PC-3 (cell line): ENCODE data around the gene SH3RF3. TPM values are rescaled to one million over a fixed set of nuclear protein-coding genes. Genes with fewer than 3 reads are reported as not detected.

ENCODE experiments used
- ATAC-seq: fragments of 200-7000 bp; cut with Tn5 transposase; 2 replicates; pipeline ENCODE4 v1.9.1; 2020; ENCODE audit warnings: mild to moderate bottlenecking, moderate library complexity
- BruUV-seq: library from RNA; stranded (reverse); fragments of 400-500 nt; replicated peaks from 2 replicates; lab custom pipeline; 2021; lab: Mats Ljungman, UMichigan
- CTCF ChIA-PET: fragments of 300-600 bp; sonication (Branson Sonifier 250); formaldehyde crosslinking; loops from one replicate; lab custom pipeline; 2022; ENCODE audit warnings: antibody characterized with exemption; lab: Charles Lee
- POLR2A ChIA-PET: fragments of 300-600 bp; sonication (Branson Sonifier 250); formaldehyde crosslinking; loops from one replicate; lab custom pipeline; 2022; ENCODE audit warnings: antibody characterized with exemption; ENCODE audit not compliant: unreplicated experiment; lab: Charles Lee
- DNase-seq: peaks from one replicate; pipeline ENCODE4 v3.0.0-alpha.2; 2015
- H2AFZ ChIP-seq: fragments of 300-600 bp; sonication (generic); 2 replicates; pipeline ENCODE4 v1.6.0; 2016; ENCODE audit warnings: antibody characterized with exemption, low read length
- H3F3A ChIP-seq: fragments of 300-600 bp; sonication (generic); one replicate; pipeline ENCODE4 v1.6.0; 2017; ENCODE audit warnings: antibody characterized with exemption, low read length, control low read depth, mild to moderate bottlenecking; ENCODE audit not compliant: unreplicated experiment
- H3K27ac ChIP-seq: fragments of 300-600 bp; sonication (generic); 2 replicates; pipeline ENCODE4 v1.5.1; 2016; ENCODE audit warnings: mild to moderate bottlenecking, low read length
- H3K27me3 ChIP-seq: fragments of 300-600 bp; sonication (generic); 2 replicates; pipeline ENCODE4 v1.6.1; 2016; ENCODE audit warnings: low read length, mixed read lengths
- H3K36me3 ChIP-seq: fragments of 300-600 bp; sonication (generic); 2 replicates; pipeline ENCODE4 v1.6.1; 2016; ENCODE audit warnings: low read depth, mixed run types, low read length, mixed read lengths
- H3K4me1 ChIP-seq: fragments of 300-600 bp; sonication (generic); 2 replicates; pipeline ENCODE4 v1.5.1; 2016; ENCODE audit warnings: low read length; ENCODE audit not compliant: insufficient read depth
- H3K4me2 ChIP-seq: fragments of 300-600 bp; sonication (generic); 2 replicates; pipeline ENCODE4 v1.6.0; 2016; ENCODE audit warnings: low read length
- H3K4me3 ChIP-seq: fragments of 300-600 bp; sonication (generic); 2 replicates; pipeline ENCODE4 v1.5.1; 2016; ENCODE audit warnings: mild to moderate bottlenecking, low read length, mixed read lengths
- H3K79me2 ChIP-seq: fragments of 300-600 bp; sonication (generic); 2 replicates; pipeline ENCODE4 v1.6.1; 2017; ENCODE audit warnings: low read length, mixed read lengths
- H3K9ac ChIP-seq: fragments of 300-600 bp; sonication (generic); 2 replicates; pipeline ENCODE4 v1.6.0; 2016; ENCODE audit warnings: mild to moderate bottlenecking, low read length
- H3K9me2 ChIP-seq: fragments of 300-600 bp; sonication (generic); replicated peaks from 2 replicates; pipeline ENCODE4 v1.6.1; 2016; ENCODE audit warnings: mixed run types, low read length, mixed read lengths
- H3K9me3 ChIP-seq: fragments of 300-600 bp; sonication (generic); 2 replicates; pipeline ENCODE4 v1.6.1; 2016; ENCODE audit warnings: low read length, mixed read lengths
- H4K20me1 ChIP-seq: fragments of 300-600 bp; sonication (generic); 2 replicates; pipeline ENCODE4 v1.6.1; 2016; ENCODE audit warnings: low read length, mixed read lengths
- CTCF ChIP-seq: fragments of 300-600 bp; sonication (generic); conservative IDR thresholded peaks from 2 replicates; pipeline ENCODE4 v1.5.1; 2017; ENCODE audit warnings: antibody characterized with exemption, low read depth, mild to moderate bottlenecking, low read length
- EZH2 ChIP-seq: fragments of 300-600 bp; sonication (generic); IDR thresholded peaks from one replicate; pipeline ENCODE4 v1.6.1; 2017; ENCODE audit warnings: antibody characterized with exemption, mild to moderate bottlenecking, low read length; ENCODE audit not compliant: unreplicated experiment
- EZH2phosphoT487 ChIP-seq: fragments of 300-600 bp; sonication (generic); IDR thresholded peaks from 2 replicates; pipeline ENCODE4 v1.6.1; 2018; ENCODE audit warnings: mild to moderate bottlenecking, antibody characterized with exemption, low read length, borderline replicate concordance
- intact Hi-C: fragments of 100-400 bp; cut with micrococcal nuclease; formaldehyde crosslinking; loops from 2 replicates; pipeline ENCODE4 v1.9.0; 2023
- total RNA-seq: library from RNA; depleted of rRNA; stranded (reverse); fragments of >200 nt; gene quantifications from 2 replicates; pipeline ENCODE4 v1.2.3, GENCODE V29; 2014

The SH3RF3 gene
- total RNA-seq, 1 experiment from 2014 or later: 11.7 TPM

- Histone ChIP-seq H3K36me3 (no peaks in the 10 kb centered on the region), H3K9me3 (no peaks in the 10 kb centered on the region), H3K27me3 (no peaks in the 10 kb centered on the region), H3K9me2 (no peaks in the 10 kb centered on the region), H2AFZ (no peak overlapping the region), H4K20me1 (peaks cover 16% of the 10 kb centered on the region), H3K9ac (no peak overlapping the region), H3K4me1 (no peaks in the 10 kb centered on the region), H3K27ac (no peak overlapping the region), H3F3A (no peaks in the 10 kb centered on the region), H3K79me2 (peaks cover 92% of the 10 kb centered on the region), H3K4me2 (no peak overlapping the region), H3K4me3 (no peak overlapping the region)
- BruUV-seq: no TSS peak
- DNase-seq (no peak), ATAC-seq (no peak)
- ChIA-PET CTCF (no interaction called here), POLR2A (no interaction called here)
- TF ChIP-seq CTCF (no peak), EZH2phosphoT487 (no peak), EZH2 (no peak)
- intact Hi-C loops: no loop called here
Measured at GRCh38 chr2:109144271-109144670, 15.3 kb downstream of the SH3RF3 start.

DNA sequence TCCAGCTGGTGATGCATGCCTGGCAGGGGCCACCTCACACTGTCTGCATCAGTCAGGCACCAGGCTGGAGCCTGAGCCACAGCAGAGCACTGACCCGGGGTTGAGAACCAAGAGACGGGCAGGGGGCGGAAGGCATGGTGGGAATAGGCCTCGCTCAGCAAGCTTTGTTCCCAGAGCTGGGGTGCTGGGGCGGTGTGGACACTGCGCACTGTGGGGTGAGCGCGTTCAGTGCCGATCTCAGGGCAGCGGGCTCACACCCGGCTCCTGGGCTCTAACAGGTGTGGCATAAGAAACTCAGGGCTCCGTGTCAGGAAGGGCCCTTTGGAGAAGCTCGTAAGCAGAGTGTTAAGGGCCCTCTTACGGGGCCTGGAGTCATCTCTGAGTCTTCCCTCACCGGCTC, 15.7 kb downstream of the SH3RF3 start:
- BruUV-seq: no TSS peak
- Histone ChIP-seq H3F3A (no peaks in the 10 kb centered on the region), H3K9me2 (no peaks in the 10 kb centered on the region), H2AFZ (no peak overlapping the region), H3K9me3 (no peaks in the 10 kb centered on the region), H3K9ac (no peak overlapping the region), H3K36me3 (no peaks in the 10 kb centered on the region), H3K27ac (no peak overlapping the region), H3K79me2 (peaks cover 92% of the 10 kb centered on the region), H3K4me3 (no peak overlapping the region), H3K4me1 (no peaks in the 10 kb centered on the region), H4K20me1 (peaks cover 16% of the 10 kb centered on the region; the same call in 1 of the 2 replicates), H3K27me3 (no peaks in the 10 kb centered on the region), H3K4me2 (no peak overlapping the region)
- ChIA-PET CTCF (no interaction called here), POLR2A (no interaction called here)
- ATAC-seq: no peak
- intact Hi-C loops: no loop called here
- TF ChIP-seq EZH2phosphoT487: no peak
- no peak for DNase-seq

GRCh38 chr2:109145286-109145685, 16.3 kb downstream of the SH3RF3 start:
- ATAC-seq: no peak
- H2AFZ ChIP-seq: no peak overlapping the region
- intact Hi-C loops: no loop called here
- TF ChIP-seq EZH2phosphoT487: no peak
- no peak for TF ChIP-seq CTCF
- TF ChIP-seq EZH2: no peak
- no peaks in the 10 kb centered on the region for H3F3A ChIP-seq
- no peaks in the 10 kb centered on the region for H3K4me1 ChIP-seq
- no peaks in the 10 kb centered on the region for H3K36me3 ChIP-seq
- peaks cover 16% of the 10 kb centered on the region; the same call in 1 of the 2 replicates for H4K20me1 ChIP-seq
- no peak overlapping the region for H3K9ac ChIP-seq
- ChIA-PET CTCF (no interaction called here), POLR2A (no interaction called here)
- no TSS peak for BruUV-seq
- DNase-seq: no peak
- no peak overlapping the region for H3K4me3 ChIP-seq
- no peak overlapping the region for H3K27ac ChIP-seq
- H3K9me3 ChIP-seq: no peaks in the 10 kb centered on the region
- H3K79me2 ChIP-seq: peaks cover 92% of the 10 kb centered on the region
- no peaks in the 10 kb centered on the region for H3K9me2 ChIP-seq
- no peaks in the 10 kb centered on the region for H3K27me3 ChIP-seq
- no peak overlapping the region for H3K4me2 ChIP-seq
